Suprapubic skin (tissue), 4 donors: ENCODE data around the gene SMARCE1. TPM values are rescaled to one million over a fixed set of nuclear protein-coding genes. Genes with fewer than 3 reads are reported as not detected.

Source experiments
- DNase-seq, 2 donors: peaks; one replicate each; pipeline ENCODE4 v3.0.0-alpha.2; 2019; ENCODE audit warnings: low spot score in 2 of 2
- H3K27ac ChIP-seq: fragments of 200-600 bp; sonication (generic); one replicate; pipeline ENCODE4 v1.5.1; 2019
- H3K27me3 ChIP-seq: fragments of 200-600 bp; sonication (generic); one replicate; pipeline ENCODE4 v1.5.1; 2019
- H3K36me3 ChIP-seq: fragments of 200-600 bp; sonication (generic); one replicate; pipeline ENCODE4 v1.5.1; 2019
- H3K4me1 ChIP-seq: fragments of 200-600 bp; sonication (generic); one replicate; pipeline ENCODE4 v1.5.1; 2019
- H3K4me3 ChIP-seq: fragments of 200-600 bp; sonication (generic); one replicate; pipeline ENCODE4 v1.5.1; 2019; ENCODE audit warnings: mild to moderate bottlenecking
- H3K9me3 ChIP-seq: fragments of 200-600 bp; sonication (generic); one replicate; pipeline ENCODE4 v1.5.1; 2019
- EP300 ChIP-seq: sonication (generic); formaldehyde crosslinking; IDR thresholded peaks from one replicate; pipeline ENCODE4 v1.6.1; 2017; ENCODE audit warnings: antibody characterized with exemption
- POLR2A ChIP-seq, 2 donors: fragments of 450-650 bp; IDR thresholded peaks; one replicate each; pipeline ENCODE4 v1.6.1; 2017; ENCODE audit warnings: antibody characterized with exemption in 2 of 2, mild to moderate bottlenecking in 2 of 2, moderate library complexity in 2 of 2
- POLR2AphosphoS5 ChIP-seq, 3 donors: sonication (generic); formaldehyde crosslinking; IDR thresholded peaks; one replicate each; pipeline ENCODE4 v1.6.1; 2017; ENCODE audit warnings: antibody characterized with exemption in 3 of 3
- WGBS: methylation state at CpG from one replicate; pipeline ENCODE4 v1.1.5; 2018; 5-methylcytosine and 5-hydroxymethylcytosine counted together
- total RNA-seq, 4 donors: library from RNA; depleted of rRNA; stranded (reverse); fragments of >200 nt; gene quantifications; one replicate each; pipeline ENCODE4 v1.1.0, GENCODE V29; 2016
- TF ChIP-seq, protein P1 (sequence below), 2 donors: fragments of 200-600 bp in 1 of 2; fragments of 450-650 bp in 1 of 2; sonication (generic) in 1 of 2; IDR thresholded peaks; one replicate each; pipeline ENCODE4 v1.5.1; 2016 to 2019; ENCODE audit warnings: antibody characterized with exemption in 2 of 2, mild to moderate bottlenecking in 1 of 2, moderate library complexity in 1 of 2

SMARCE1 gene
- total RNA-seq, 4 donors from 2014 or later = 65.5 to 104 (median 75.9) TPM

DNA sequence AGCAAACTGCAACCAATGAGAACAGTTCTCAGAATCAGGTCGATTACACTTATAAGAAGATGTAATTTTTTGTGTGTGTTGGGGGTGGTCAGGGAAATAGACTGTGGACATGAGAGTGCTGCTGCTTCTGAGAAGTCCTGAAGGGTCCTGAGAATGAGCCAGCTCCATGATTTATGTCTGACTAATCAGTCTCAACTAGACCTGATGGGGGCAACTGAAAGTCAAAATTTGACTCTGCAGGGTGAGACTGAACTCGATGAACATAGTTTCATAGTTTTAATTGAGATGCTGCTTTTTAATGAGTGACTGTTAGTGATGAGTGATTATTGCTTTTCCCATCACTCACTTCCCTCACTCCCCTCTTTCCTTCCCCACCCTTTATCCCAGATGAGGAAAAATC lies 37.3 kb downstream of the SMARCE1 start:
- DNase-seq = no peak
- Histone ChIP-seq H3K4me3 (no peak overlapping the region), H3K27me3 (no peaks in the 10 kb centered on the region), H3K36me3 (no peaks in the 10 kb centered on the region), H3K4me1 (peaks cover 9% of the 10 kb centered on the region), H3K27ac (no peak overlapping the region), H3K9me3 (no peaks in the 10 kb centered on the region)
- TF ChIP-seq EP300 = no peak
- TF ChIP-seq, protein P1, sequence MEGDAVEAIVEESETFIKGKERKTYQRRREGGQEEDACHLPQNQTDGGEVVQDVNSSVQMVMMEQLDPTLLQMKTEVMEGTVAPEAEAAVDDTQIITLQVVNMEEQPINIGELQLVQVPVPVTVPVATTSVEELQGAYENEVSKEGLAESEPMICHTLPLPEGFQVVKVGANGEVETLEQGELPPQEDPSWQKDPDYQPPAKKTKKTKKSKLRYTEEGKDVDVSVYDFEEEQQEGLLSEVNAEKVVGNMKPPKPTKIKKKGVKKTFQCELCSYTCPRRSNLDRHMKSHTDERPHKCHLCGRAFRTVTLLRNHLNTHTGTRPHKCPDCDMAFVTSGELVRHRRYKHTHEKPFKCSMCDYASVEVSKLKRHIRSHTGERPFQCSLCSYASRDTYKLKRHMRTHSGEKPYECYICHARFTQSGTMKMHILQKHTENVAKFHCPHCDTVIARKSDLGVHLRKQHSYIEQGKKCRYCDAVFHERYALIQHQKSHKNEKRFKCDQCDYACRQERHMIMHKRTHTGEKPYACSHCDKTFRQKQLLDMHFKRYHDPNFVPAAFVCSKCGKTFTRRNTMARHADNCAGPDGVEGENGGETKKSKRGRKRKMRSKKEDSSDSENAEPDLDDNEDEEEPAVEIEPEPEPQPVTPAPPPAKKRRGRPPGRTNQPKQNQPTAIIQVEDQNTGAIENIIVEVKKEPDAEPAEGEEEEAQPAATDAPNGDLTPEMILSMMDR (IDR thresholded peaks at IDR 0.05) = no peak
- no peak for TF ChIP-seq POLR2A (IDR thresholded peaks at IDR 0.05)
- TF ChIP-seq POLR2AphosphoS5 (IDR thresholded peaks at IDR 0.05) = no peak
- WGBS = 81% methylated on average over 2 of the region's 2 CpGs

DNA sequence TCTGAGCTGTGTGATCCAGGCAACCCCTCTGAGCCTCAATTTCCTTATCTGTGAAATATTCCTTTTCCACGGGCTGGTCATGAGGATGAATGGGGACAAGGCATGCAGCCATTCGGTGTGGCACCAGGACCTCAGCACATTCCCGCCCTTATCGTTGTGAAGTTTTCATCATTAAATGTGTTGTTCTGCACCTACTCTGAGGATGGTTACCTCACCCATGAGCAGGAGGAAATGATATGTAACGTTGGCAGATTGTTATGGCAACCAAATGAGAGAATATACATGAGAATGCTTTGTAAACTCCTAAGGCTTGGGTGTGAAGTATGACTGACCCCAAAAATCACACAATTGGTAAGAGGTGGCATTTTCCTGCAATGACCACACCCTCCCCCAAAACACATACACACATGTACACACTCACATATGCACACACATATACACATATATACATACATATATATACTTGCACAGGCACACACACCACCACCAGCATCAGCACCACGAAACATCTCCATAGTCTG lies 39.5 kb downstream of the SMARCE1 start:
- TF ChIP-seq POLR2AphosphoS5 (IDR thresholded peaks at IDR 0.05) = no peak
- TF ChIP-seq EP300 = no peak
- TF ChIP-seq POLR2A (IDR thresholded peaks at IDR 0.05) = no peak
- TF ChIP-seq, protein P1 (IDR thresholded peaks at IDR 0.05) = no peak
- WGBS = 64% methylated on average over 6 of the region's 6 CpGs
- Histone ChIP-seq H3K27me3 (no peaks in the 10 kb centered on the region), H3K9me3 (no peaks in the 10 kb centered on the region), H3K4me1 (peaks cover 4% of the 10 kb centered on the region), H3K4me3 (no peak overlapping the region), H3K27ac (no peak overlapping the region), H3K36me3 (no peaks in the 10 kb centered on the region)
- no peak for DNase-seq

DNA sequence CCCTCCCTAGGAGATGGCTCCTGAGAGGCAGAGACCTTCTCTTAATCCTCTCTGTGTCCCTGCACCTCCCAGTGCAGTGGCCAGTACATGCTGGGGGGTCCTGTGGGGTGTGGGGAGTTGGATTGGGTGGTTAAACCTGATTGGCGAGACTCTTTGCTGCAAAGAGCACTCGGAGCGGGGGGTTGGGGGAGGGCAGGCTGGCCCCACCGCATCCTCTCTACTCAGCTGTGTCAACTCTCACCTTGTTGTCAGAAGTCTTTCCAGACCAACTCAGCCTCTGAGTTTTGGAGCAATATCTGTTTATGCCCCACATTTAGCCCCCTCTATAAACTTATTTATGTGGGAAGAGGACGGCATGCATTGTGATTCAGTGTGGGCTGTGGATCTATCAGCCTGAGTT lies 40.0 kb downstream of the SMARCE1 start:
- Histone ChIP-seq H3K4me3 (no peak overlapping the region), H3K27me3 (no peaks in the 10 kb centered on the region), H3K4me1 (peaks cover 4% of the 10 kb centered on the region), H3K9me3 (no peaks in the 10 kb centered on the region), H3K36me3 (no peaks in the 10 kb centered on the region), H3K27ac (no peak overlapping the region)
- 50% methylated on average over 5 of the region's 5 CpGs for WGBS
- TF ChIP-seq POLR2AphosphoS5 (IDR thresholded peaks at IDR 0.05) (no peak), EP300 (no peak), POLR2A (IDR thresholded peaks at IDR 0.05) (no peak)
- TF ChIP-seq, protein P1 (IDR thresholded peaks at IDR 0.05) = no peak
- DNase-seq = no peak

DNA sequence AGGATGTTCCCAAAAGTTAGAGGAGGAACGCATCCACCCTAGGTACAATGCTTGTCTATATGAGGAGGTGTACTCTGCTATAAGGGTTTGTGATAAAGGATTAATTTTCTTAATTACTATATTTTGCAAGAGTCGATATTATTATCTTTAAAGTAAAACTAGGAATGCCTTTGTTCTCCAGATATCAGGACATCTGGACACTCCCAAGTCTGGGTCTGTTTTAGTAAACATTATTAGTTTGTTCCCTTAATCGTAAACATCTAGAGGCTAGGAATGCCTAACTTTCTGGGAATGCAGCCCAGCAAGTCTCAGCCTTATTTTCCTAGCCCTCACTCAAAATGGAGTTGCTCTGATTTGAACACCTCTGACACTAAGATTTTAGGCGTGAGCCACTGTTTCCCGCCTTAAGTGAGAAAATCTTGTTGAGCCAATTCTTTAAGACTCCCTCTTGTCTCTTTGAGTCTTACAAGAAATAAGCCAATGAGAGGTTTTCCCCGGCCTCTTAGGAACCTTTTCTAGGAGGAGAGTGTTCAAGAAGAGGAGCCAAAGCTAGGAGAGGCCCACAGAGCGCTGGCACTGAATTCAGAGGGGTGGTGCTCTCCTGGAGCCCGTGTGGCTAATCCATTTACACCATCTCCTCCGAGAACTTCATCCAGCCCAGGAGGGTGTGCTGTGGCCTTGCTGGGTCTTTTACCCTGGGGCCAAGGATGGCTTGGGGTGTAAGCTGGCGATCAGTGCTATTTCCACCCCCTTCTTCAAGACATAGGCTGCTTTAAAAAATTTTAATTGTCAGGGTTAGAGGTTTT lies 40.9 kb downstream of the SMARCE1 start:
- TF ChIP-seq POLR2A (IDR thresholded peaks at IDR 0.05) (no peak), EP300 (no peak), POLR2AphosphoS5 (IDR thresholded peaks at IDR 0.05) (no peak)
- TF ChIP-seq, protein P1 (IDR thresholded peaks at IDR 0.05) = no peak
- Histone ChIP-seq H3K27me3 (no peaks in the 10 kb centered on the region), H3K36me3 (no peaks in the 10 kb centered on the region), H3K9me3 (no peaks in the 10 kb centered on the region), H3K27ac (no peak overlapping the region), H3K4me1 (peaks cover 4% of the 10 kb centered on the region), H3K4me3 (no peak overlapping the region)
- WGBS = 61% methylated on average over 10 of the region's 10 CpGs
- no peak for DNase-seq

DNA sequence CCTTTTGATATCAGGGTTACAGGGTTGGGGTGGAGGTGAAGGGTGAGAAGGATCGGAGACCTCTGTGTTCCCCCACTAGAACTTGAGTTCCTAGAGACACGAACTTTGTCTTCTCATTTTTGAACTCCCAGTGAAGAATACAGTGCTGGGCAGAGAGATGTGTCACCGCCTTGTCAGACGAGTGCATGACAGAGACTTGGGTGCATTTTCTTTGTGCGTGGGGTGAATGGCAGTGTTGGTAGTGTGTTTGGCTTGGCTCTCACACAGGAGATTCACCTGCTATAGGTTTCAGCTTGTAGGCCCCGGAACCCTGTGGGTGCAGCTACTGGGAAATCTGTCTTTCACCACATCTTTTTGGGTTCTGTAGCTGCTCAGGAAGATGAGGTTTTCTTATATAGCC lies 42.3 kb downstream of the SMARCE1 start:
- Histone ChIP-seq H3K27ac (no peak overlapping the region), H3K36me3 (no peaks in the 10 kb centered on the region), H3K27me3 (no peaks in the 10 kb centered on the region), H3K4me3 (no peak overlapping the region), H3K4me1 (peaks cover 4% of the 10 kb centered on the region), H3K9me3 (no peaks in the 10 kb centered on the region)
- WGBS = 82% methylated on average over 6 of the region's 6 CpGs
- TF ChIP-seq, protein P1 (IDR thresholded peaks at IDR 0.05) = no peak
- TF ChIP-seq EP300 (no peak), POLR2A (IDR thresholded peaks at IDR 0.05) (no peak), POLR2AphosphoS5 (IDR thresholded peaks at IDR 0.05) (no peak)
- DNase-seq = no peak
